ENCODE data around the gene NFX1.

Gene NFX1

GRCh38 chr9:33290247-33291030 lies at the start of gene NFX1:
Gene NFX1 (plus strand): TSS chr9:33290516. CDS start chr9:33290573, 57 bp downstream.
- peak; percentile 95 to 98 for DNase-seq (ENCODE audit: low read depth in 2 of 2)

GRCh38 chr9:33241298-33241697 lies 49.0 kb upstream of the NFX1 start:
- no peak for DNase-seq (ENCODE audit: low read depth in 2 of 2)

DNA sequence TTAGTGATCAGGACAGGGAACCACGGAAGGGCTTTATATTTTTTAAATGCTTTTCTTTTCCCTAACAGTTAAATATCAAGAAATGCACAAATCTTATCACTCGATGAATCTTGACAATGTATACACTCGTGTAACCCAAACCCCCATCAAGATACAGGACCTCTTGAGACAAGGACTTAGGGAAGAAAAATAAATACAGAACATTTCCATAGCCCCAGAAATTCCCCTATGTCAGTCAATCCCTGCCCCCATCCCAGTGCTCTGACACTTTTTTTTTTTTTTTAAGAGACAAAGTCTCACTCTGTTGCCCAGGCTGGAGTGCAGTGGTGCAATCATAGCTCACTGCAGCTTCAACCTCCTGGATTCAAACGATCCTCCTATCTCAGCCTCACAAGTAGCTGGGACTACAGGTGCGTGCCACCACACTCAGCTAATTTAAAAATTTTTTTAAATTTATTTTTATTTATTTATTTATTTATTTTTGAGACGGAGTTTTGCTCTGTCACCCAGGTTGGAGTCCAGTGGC lies 47.6 kb upstream of the NFX1 start:
- no peak for DNase-seq (ENCODE audit: low read depth in 2 of 2)

- DNase-seq (ENCODE audit: low read depth in 2 of 2) = no peak
Measured at GRCh38 chr9:33244137-33244784, 46.1 kb upstream of the NFX1 start.

DNA sequence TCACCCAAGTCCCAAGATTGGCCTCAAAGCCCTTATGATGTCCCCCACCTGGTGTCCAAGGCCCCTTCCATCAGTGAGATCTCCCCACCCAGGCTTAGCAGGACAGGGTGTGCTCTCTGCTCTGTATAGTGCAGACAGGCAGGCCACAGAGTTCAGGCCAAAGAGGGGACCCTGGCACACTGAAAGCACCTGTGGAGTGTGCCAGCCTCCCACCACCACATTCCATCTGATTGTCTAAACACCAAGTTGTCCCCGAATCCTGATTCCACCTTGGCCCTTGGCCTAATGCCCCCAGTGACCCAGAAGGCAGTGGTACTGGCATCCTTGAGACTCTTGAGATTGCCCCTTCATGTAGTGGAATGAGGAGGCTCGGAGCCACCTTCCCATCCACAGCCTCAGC lies 45.0 kb upstream of the NFX1 start:
- DNase-seq (ENCODE audit: low read depth in 2 of 2) = no peak

- DNase-seq (ENCODE audit: low read depth in 2 of 2) = no peak
Measured at GRCh38 chr9:33246269-33246860, 44.0 kb upstream of the NFX1 start.

DNA sequence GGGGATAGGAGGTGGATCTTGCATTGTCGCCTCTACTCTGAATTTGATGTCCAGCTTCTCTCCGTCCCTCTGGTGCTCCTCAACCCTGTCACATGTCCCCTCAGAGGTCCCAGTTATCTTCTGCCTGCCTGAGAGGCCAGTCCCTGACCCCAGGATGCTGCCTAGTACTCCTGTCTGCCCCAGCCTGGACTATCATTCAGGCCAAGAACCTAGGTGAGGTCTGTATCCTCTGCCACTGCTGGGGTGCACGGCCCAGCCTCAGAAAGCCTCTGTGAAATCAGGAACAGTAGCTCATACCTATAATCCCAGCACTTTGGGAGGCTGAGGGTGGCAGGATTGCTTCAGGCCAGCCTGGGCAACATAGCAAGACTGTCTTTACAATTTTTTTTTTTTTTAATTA lies 41.7 kb upstream of the NFX1 start:
- DNase-seq (ENCODE audit: low read depth in 2 of 2) = no peak

DNA sequence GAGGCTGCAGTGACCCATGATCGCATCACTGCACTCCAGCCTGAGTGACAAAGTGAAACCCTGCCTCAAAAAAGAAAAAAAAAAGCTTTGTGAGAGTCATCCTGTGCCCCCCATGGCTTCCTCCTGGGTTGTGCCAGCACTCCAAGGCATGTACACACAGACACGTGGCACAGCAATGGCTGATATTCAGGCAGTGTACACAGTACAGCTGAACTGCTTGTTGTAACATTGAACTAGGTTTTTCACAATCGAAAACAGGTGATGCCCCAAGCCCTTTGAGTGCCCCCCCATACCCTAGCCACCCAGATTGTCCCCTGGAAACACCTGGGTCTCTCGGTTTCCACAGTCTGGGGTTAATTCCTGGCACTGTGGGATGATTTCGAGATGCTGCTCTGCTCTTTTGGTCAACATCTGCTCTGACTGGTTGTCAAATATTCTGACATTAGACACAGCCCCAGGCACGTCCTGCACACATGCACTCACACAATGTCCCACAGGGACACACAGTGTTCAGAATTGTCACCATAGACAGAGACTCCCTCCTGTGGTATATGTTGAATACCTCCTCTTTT lies 41.1 kb upstream of the NFX1 start:
- DNase-seq (ENCODE audit: low read depth in 2 of 2) = no peak

GRCh38 chr9:33249983-33250382 lies 40.3 kb upstream of the NFX1 start:
- DNase-seq (ENCODE audit: low read depth in 2 of 2) = no peak

GRCh38 chr9:33250458-33250995 lies 39.8 kb upstream of the NFX1 start:
- DNase-seq (ENCODE audit: low read depth in 2 of 2) = no peak

DNA sequence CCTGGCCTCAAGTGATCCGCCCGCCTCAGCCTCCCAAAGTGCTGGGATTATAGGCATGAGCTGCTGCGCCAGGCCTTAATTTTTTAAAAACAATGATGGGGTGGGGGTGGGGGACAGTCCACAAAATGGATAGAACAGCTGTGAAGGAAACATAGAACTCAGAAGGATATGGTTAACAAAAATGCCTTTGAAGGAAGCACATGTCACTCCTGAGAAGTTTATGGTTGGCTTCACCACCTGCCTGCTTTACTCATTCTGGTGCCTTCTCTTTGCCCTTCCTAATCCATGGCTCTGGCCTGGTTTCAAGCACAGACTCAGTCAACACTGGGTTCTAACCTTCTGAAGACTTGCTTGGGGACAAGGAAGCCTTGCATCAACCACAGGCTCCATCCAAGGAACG lies 36.1 kb upstream of the NFX1 start:
- no peak for DNase-seq (ENCODE audit: low read depth in 2 of 2)

DNA sequence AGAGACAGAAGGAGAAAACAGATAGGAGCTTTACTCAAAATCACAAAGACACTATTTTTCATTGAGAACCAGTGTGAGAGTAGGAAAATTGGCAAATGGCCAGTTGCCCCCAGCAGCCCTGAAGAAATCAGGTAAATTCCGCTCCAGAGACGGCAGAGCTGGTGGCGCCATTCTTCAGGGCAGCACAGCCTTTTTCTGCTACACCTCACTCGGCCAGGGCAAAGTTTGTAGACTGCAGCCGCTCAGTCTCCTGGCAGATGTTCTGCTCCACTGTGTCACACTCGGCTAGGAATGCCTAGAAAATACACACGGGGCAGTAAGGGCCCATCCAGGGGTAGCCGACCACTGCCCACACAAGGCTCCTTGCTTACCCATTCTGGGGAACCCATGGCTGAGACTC lies 35.3 kb upstream of the NFX1 start:
- DNase-seq (ENCODE audit: low read depth in 2 of 2) = no peak

GRCh38 chr9:33255471-33255870 lies 34.8 kb upstream of the NFX1 start:
- DNase-seq (ENCODE audit: low read depth in 2 of 2) = no peak

DNA sequence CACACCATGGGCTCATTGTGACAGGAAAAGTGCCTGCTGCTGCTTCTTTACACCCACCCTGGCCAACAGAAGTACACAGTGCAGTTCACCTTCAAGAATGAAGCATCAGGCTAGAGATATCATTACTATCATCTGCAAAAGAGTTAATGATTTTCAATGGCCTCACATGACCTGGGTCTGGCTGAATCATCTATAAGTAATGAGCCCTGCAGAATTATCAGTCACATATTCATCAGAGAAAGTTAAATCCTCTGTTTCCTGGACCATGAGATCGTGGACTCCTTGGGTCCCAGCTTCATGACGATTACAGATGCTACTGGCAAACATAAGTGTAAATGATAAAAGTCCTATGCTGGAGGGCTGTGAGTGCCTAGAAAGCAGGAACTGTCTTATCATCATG lies 34.1 kb upstream of the NFX1 start:
- no peak for DNase-seq (ENCODE audit: low read depth in 2 of 2)

DNA sequence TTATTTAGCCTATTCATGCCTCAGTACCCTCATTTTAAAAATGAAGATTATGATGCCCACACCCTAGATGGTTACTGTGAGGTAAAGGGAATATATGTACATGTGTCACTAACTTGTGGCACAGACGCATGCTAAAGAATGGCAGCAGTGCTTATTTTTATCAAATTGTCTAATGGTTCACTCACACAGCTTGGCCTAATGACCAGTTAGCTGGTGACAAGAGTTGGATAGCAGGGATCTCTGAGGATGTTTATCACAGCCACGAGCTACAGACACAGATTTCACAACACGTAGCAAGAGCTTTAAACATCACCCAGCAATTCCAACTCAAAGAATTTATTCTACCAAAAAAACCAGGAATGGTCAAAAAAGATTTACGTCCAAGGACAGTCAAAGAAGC lies 33.0 kb upstream of the NFX1 start:
- no peak for DNase-seq (ENCODE audit: low read depth in 2 of 2)

DNA sequence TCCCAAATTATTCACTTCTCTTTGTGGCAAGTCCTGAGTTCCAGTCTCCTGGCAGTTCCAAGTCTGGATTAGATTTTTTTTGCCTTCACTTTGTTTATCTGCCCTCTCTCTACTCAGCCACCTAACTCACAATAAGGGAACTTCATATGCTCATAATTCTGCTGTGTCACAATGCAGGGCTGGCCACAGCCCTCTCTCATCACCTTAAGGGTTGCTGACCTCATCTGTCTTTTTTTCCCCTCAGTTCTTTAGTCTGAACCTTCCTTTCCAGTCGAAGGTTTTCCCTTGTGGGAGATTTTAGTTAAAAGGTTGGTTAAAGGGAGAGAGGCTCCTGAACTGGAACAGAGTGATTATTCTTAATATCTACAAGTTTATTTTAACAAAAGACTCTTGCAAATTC lies 29.9 kb upstream of the NFX1 start:
- no peak for DNase-seq (ENCODE audit: low read depth in 2 of 2)

GRCh38 chr9:33263131-33264002 lies 26.9 kb upstream of the NFX1 start:
- peak in 1 of 2 donors; percentile 10 for DNase-seq (ENCODE audit: low read depth in 2 of 2)

DNA sequence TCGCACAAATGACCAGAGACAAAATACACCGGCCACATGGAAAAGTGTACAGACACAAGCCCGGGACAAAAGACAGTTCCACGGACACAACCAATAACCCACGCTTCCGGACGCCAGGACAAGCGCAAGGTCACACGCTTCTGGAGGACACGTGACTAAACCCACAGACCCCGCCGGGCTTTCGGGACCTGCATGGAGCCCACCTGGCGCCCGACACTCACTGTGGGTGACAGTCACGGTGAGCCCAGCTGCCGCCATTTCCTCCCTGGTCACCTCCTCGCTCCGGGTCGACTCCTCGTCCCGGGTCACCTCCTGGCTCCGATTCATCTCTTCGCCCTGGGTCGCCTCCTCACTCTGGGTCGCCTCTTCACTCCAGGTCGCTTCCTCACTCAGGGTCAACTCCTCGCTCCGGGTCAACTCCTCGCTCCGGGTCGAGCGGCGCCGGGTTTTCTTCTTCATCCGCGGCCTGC lies 26.3 kb upstream of the NFX1 start:
- peak; percentile 9 to 11 for DNase-seq (ENCODE audit: low read depth in 2 of 2)

DNA sequence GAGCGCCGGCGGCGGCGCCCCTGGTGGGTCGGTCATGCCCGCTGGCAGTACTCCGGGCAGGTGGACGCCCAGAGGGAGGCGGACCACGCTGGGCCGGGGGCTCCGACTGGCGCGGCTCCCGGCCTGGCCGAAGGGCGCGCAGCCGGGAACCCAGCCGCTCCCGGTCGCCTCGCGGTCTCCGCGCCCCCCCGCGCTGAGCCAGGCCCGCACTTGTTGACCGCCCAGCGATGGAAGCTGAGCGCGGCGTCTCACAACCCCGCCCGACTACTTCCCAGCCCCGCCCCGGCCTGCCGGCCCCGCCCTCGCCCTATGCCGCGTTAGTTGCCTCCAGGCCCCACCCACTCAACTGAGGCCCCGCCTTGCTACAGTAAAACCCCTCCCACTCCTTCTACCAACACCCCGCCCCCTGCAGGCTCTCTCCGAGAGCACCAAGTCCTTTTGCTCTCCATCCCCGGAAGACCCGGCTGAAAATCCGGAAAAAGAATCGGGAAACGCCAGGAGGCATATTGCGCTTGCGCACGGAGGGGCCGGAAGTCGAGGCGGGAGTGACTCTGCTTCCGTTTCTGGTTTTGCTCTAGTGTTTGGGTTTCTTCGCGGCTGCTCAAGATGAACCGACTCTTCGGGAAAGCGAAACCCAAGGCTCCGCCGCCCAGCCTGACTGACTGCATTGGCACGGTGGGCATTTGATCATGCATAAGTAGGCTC lies 25.7 kb upstream of the NFX1 start, which contains the start of the genes BAG1 and CHMP5:
Gene BAG1, minus strand, starts transcription at position 236 of the 705 bp plus-strand sequence.
Gene CHMP5, plus strand, starts transcription at position 577 of the 705 bp plus-strand sequence. Its CDS starts 30 bp downstream, at position 607.
- DNase-seq (ENCODE audit: low read depth in 2 of 2) = peak; percentile 100

- no peak for DNase-seq (ENCODE audit: low read depth in 2 of 2)
Measured at GRCh38 chr9:33265211-33265865, 25.0 kb upstream of the NFX1 start.

Data from stimulated activated CD4-positive, alpha-beta T cell treated with anti-CD3 and anti-CD28 coated beads, Interleukin-4, amount 100 ng/mL, for 48 hours (primary cell).